Stimulated activated CD4-positive, alpha-beta T cell treated with anti-CD3 and anti-CD28 coated beads, TNF-alpha, amount 100 ng/mL, for 48 hours (primary cell): Measurements from ENCODE around the gene RARRES2.
A peak's percentile ranks its signal among the peaks of the same experiment; 100 is the strongest.

ENCODE experiments used
- DNase-seq, 3 donors: peaks; one replicate each; pipeline ENCODE4 v3.0.0-alpha.2; 2020; ENCODE audit warnings: low read depth in 3 of 3

The RARRES2 gene

GRCh38 chr7:150361807-150362621 lies 20.6 kb upstream of the RARRES2 start:
- DNase-seq = no peak

DNA sequence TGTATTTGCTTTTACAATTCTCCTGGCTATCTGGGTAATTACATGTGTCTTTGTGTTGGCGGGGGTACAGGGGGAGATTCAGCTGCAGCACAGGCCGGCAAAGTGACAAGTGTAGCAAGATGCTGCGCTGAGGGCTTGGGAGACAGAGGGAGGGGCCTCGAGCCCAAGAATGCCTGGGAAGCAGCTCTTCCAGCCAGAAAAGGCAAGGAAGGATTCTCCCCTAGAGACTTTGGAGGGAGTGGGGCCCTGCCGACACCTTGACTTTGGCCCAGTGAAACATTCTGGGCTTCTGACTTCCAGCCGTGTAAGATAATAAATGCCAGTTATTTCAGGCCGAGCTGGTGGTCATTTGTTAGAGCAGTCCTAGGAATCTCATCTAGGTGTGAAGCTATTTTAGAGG lies 20.0 kb upstream of the RARRES2 start:
- DNase-seq = no peak

GRCh38 chr7:150360363-150361058 lies 19.1 kb upstream of the RARRES2 start:
- no peak for DNase-seq

DNA sequence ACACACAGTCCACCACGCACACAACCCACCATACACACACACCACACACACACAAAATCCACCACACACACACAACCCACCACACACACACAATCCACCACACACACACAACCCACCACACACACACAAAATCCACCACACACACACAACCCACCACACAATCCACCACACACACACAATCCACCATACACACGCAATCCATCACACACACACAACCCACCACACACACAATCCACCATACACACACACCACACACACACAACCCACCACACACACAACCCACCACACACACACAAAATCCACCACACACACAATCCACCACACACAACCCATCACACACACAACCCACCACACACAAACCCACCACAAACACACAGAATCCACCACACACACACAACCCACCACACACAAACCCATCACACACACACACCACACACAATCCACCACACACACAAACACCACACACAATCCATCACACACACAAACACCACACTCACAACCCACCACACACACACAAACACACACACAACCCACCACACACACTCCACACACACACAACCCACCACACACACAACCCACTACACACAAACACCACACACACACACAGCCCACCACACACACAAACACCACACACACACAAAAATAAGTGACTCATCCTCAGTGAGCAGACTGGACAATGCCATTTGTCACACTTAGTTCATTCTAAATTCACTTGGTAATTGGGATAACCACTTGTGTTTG lies 18.4 kb upstream of the RARRES2 start:
- DNase-seq = no peak

DNA sequence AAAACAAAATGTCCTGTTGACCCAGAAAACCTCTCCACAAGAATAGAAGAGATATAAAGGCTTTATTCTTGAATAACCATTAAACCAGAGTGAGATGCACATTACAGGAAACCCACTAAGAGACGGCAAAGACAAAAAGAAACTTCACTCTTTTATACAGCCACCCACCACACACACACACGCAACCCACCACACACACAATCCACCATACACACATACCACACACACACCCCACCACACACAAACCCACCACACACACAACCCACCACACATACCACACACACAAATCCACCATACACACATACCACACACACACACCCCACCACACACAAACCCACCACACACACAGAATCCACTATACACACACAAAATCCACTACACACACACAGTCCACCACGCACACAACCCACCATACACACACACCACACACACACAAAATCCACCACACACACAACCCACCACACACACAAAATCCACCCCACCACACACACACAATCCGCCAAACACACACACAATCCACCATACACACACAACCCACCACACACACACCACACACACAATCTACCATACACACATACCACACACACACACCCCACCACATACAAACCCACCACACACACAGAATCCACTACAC lies 17.7 kb upstream of the RARRES2 start:
- no peak for DNase-seq

DNA sequence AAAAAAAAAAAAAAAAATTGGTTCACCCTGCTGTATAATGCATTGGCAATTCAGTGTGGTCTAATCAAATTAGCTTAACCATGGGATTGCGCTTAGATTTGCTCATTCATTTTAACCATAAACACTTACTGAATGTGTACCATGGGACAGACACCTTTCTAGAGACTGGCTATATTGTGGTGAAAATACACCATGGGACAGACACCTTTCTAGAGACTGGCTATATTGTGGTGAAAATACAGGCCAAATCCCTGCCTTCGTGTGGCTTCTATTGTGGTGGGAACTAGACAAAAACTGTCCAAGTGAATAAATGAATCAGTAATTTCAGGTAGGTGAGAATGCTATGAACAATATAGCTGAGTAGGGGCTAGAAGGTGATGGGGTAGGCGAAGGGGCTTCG lies 17.0 kb upstream of the RARRES2 start:
- no peak for DNase-seq

- no peak for DNase-seq
Observed at GRCh38 chr7:150357771-150358427, 16.5 kb upstream of the RARRES2 start.

GRCh38 chr7:150357270-150357669 lies 15.8 kb upstream of the RARRES2 start:
- DNase-seq = peak; percentile 23 to 53 (median 49)

GRCh38 chr7:150356265-150356897 lies 15.0 kb upstream of the RARRES2 start:
- DNase-seq = no peak

DNA sequence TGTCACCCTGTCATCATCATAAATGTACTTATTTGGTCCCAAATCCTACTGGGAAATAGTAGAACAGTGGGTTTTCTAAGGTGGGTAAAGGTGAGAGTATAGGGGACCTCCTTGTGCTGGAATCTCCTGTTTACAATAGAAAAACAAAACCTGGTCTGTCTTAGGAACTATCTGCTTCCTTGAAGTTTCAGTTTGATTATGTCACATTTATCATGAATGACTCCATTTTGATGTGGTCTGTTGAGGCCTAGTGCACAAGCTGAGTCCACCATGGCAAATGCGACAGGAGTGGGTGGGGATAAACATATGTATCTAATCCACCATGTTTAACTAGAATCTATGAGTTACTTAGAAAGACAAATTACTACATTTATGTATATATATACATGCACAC lies 14.2 kb upstream of the RARRES2 start:
- DNase-seq = no peak

DNA sequence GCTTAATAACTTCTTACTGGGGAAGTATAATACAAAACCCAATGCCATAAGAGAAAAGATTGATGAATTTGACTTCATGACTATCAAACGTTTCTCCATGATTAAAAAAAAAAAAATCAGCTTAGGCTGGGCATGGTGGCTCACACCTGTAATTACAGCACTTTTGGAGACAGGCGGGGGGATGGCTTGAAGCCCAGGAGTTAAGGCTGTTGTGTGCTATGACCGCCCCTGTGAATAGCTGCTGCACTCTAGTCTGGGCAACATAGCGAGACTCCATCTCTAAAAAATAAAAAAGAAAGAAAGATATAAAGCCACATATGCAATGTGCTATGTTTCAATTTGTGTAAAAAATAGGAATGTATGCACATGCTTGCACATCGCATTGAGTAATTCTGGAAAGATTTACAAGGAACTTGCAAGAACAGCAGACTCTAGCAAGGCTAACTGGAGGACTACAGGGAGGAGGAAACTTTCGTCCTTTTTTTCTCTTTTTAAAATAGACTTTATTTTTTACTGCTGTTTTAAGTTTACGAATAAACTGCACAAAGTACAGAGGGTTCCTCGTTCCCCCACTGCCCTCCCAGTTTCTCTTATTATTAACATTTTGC lies 10.3 kb upstream of the RARRES2 start:
- no peak for DNase-seq

- DNase-seq = no peak
Observed at GRCh38 chr7:150346922-150347321, 5.5 kb upstream of the RARRES2 start.

DNA sequence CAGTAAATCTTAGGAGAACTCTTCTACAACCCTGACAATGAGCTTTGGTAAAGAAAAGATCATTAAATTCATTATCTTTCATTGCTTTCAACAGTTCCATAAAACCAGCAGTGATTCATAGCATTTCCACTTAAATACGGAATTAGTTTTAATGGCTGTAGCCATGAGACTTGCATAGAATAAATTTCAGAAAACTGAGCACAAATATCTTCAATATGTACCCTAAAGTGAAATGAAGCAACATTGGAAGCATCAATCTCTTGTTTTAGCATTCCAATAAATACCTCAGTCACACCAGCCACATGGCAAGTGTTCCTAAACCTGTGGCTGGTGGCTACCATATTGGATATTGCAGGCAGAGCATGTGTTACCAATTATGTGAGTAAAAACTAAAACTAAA lies 3.6 kb upstream of the RARRES2 start:
- no peak for DNase-seq

DNA sequence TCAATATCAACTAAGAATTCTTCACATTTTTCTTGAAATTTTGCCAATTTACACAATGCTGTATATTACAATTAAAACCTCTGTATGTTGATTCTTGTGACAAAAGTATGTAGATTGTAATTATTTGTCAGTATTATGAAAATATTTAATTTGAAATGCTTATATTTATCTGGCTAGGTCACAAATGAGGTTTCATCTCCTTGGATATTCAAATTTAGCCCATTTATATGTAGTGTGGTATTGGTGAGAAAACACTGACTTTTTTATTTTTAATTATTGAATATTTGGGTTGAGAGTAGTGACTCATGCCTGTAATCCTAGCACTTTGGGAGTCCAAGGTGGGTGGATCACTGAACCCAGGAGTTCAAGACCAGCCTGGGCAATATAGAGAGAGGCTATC lies 2.9 kb upstream of the RARRES2 start:
- no peak for DNase-seq

- DNase-seq = no peak
Observed at GRCh38 chr7:150343225-150343624, 1.8 kb upstream of the RARRES2 start.

- no peak for DNase-seq
Observed at GRCh38 chr7:150342121-150342408, 636 bp upstream of the RARRES2 start.

DNA sequence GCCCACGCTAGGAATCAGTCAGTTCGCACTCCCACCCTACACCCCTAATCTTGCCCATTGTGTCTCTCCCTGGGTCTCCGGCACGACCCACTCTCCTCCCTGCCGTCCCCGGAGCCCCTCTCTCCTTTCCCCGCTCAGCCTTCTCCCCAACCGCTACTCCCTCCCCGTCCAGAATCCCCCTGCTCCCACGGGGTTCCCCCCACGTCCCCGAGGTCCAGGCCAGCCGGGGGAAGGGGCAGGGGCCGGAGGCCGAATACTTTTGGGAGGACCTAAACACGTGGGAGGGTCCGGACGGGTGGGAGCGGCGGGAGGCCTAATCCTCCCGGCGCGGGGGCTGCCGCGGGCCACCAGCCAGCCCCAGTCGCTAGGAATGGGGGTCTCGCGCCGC lies 560 bp downstream of the RARRES2 start:
- no peak for DNase-seq

DNA sequence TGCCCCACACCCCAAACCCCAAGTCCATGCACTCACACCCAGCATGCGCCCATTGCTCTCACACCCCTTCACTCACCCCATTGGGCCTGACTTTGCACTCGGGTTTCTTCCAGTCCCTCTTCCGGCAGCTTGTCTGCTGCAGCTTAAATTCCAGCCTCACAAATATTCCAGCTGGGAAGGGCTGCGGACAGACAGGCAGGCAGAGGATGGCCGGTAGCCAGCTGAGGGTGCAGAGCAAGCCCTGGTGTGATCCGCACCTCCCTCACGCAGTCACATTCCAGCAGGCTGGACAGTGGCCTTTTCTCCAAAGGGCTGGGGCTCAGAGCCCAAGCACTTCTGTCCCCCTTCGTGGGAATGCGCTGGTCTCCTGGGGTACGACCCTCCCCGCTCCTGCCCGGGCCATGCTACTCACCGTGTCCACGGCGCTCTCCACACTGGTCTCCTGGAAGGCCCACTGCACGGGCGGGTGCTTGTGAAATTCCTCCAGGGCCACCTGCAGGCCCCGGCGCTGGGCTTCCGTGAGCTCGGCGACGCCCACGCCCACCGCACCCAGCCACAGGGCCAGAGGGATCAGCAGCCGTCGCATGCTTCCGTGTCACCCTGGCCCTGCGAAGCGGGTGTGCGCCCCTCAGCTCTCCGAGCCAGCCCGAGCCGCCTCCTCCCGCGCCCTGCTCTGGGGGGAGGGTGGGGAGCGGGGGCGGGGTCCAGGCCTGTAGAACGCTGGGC lies 1.2 kb downstream of the RARRES2 start:
- no peak for DNase-seq

DNA sequence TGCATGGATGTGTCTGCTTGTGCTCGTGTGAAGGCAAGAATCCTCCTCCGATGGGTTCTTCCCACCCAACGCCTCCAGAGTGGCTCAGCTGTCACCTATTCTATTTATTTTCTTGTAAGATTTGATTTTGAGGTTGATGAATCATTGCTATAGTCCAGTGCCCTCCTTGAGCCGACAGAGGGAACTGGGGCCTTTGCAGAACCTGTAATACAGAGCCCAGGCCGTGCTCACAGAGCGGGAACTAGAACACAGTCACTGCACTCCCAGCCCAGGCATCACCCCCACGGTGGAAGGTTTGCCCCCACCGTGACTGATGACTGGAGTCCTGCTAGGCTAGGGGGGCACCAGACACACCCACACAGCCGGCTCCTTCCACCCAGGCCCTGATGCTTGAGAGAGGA lies 2.0 kb downstream of the RARRES2 start:
- no peak for DNase-seq

- no peak for DNase-seq
Observed at GRCh38 chr7:150338166-150338829, 3.1 kb downstream of the RARRES2 start.
